A375 (cell line): ENCODE results near the gene ZNF99. TPM values are rescaled to one million over a fixed set of nuclear protein-coding genes. Genes with fewer than 3 reads are reported as not detected.

Experiments used
- small RNA-seq: library from RNA; depleted of rRNA; stranded (forward); fragments of <200 nt; gene quantifications from one replicate; pipeline ENCODE3, GENCODE V24; 2014
- total RNA-seq: library from RNA; depleted of rRNA; stranded (reverse); fragments of >200 nt; shearing (Covaris generic); gene quantifications from 2 replicates; pipeline ENCODE4 v1.2.3, GENCODE V29; 2014; rRNA removed

ZNF99 gene
- total RNA-seq = 0.03 TPM in 1 of 2 replicates, not detected in the other

GRCh38 chr19:22783651-22784410 is at the start of gene ZNF99:
ZNF99 (minus strand) TSS chr19:22784151; CDS start chr19:22784016, 135 bp downstream.

GRCh38 chr19:22832031-22832762 is 48.2 kb upstream of the ZNF99 start, which contains the start of gene ZNF723:
ZNF723 (plus strand) TSS chr19:22832291; CDS start chr19:22832380, 89 bp downstream.

Small RNAs within 50 kb of the gene (small RNA-seq; reads per million reads assigned to genes)
- gene AC008626.1 = not detected
- gene AC008626.2 = not detected

Other genes with a start within 250 kb of the ZNF99 start
- gene ZNF492, start 149.8 kb downstream of the ZNF99 start, total RNA-seq = 4.8 and 5.3 TPM in 2 replicates
- gene ZNF723, start 48.1 kb upstream of the ZNF99 start, total RNA-seq = 0.29 and 0.45 TPM in 2 replicates
- 0.19 TPM in 1 of 2 replicates, not detected in the other for gene ZNF728, start 219.0 kb upstream of the ZNF99 start, total RNA-seq